GM12878 (cell line): ENCODE results near the gene COBLL1. TPM values are rescaled to one million over a fixed set of nuclear protein-coding genes. Genes with fewer than 3 reads are reported as not detected.

Source experiments
- ATAC-seq: fragments of 200-7000 bp; cut with Tn5 transposase; 3 replicates; pipeline ENCODE4 v1.9.1; 2020; ENCODE audit warnings: mild to moderate bottlenecking, moderate library complexity
- Bru-seq: library from RNA; stranded (reverse); fragments of 400-500 nt; gene quantifications from one replicate; lab custom pipeline; 2021; lab: Mats Ljungman, UMichigan
- BruChase-seq, 2 experiments: library from RNA; stranded (reverse); fragments of 400-500 nt; gene quantifications; one replicate each; lab custom pipeline; 2021; lab: Mats Ljungman, UMichigan
- BruUV-seq: library from RNA; stranded (reverse); fragments of 400-500 nt; replicated peaks from 2 replicates; lab custom pipeline; 2021; lab: Mats Ljungman, UMichigan
- CTCF ChIA-PET: fragments of 300-600 bp; sonication (Branson Sonifier 250); formaldehyde crosslinking; extraction: SDS; loops from one replicate; lab custom pipeline; 2021; ENCODE audit warnings: inconsistent platforms; lab: Yijun Ruan, JAX
- POLR2A ChIA-PET: fragments of 350-600 bp; formaldehyde crosslinking; extraction: SDS; loops from one replicate; lab custom pipeline; 2021; ENCODE audit warnings: inconsistent platforms; lab: Charles Lee
- RAD21 ChIA-PET: fragments of 300-600 bp; sonication (Branson Sonifier 250); formaldehyde crosslinking; loops from one replicate; lab custom pipeline; 2023; ENCODE audit warnings: antibody characterized with exemption; ENCODE audit not compliant: unreplicated experiment; lab: Charles Lee
- SMC1A ChIA-PET: fragments of 300-600 bp; sonication (Branson Sonifier 250); formaldehyde crosslinking; loops from one replicate; lab custom pipeline; 2023; ENCODE audit not compliant: unreplicated experiment, uncharacterized antibody; lab: Charles Lee
- DNase-seq: peaks from one replicate; pipeline ENCODE4 v3.0.0-alpha.2; 2011; ENCODE audit warnings: low read depth, low spot score
- FAIRE-seq: peaks from 3 replicates; lab custom pipeline; 2011; peaks lifted over from hg19 to GRCh38; lab: Jason Lieb, UNC
- H2AFZ ChIP-seq: 2 replicates; pipeline ENCODE4 v1.6.0; 2011; ENCODE audit warnings: low read depth, low read length, control low read depth; ENCODE audit not compliant: control insufficient read depth
- H3K27ac ChIP-seq: 2 replicates; pipeline ENCODE4 v1.5.1; 2011; ENCODE audit warnings: control low read depth; ENCODE audit not compliant: control insufficient read depth, insufficient read depth
- H3K27me3 ChIP-seq, 2 experiments: replicated peaks in 1 of 2; 2 replicates each; pipeline versions ENCODE4 v1.6.0 to v1.6.1; 2011; ENCODE audit warnings: low read length in 1 of 2; ENCODE audit not compliant: control insufficient read depth in 2 of 2, insufficient read depth in 2 of 2
- H3K36me3 ChIP-seq, 2 experiments: 2 replicates each; pipeline ENCODE4 v1.5.1; 2011; ENCODE audit warnings: low read length in 1 of 2; ENCODE audit not compliant: control insufficient read depth in 2 of 2, insufficient read depth in 2 of 2
- H3K4me1 ChIP-seq: 2 replicates; pipeline ENCODE4 v1.6.1; 2011; ENCODE audit warnings: mild to moderate bottlenecking, low read length, moderate library complexity, mixed read lengths; ENCODE audit not compliant: control insufficient read depth, insufficient read depth
- H3K4me2 ChIP-seq: 2 replicates; pipeline ENCODE4 v1.6.0; 2011; ENCODE audit warnings: control low read depth; ENCODE audit not compliant: control insufficient read depth, insufficient read depth
- H3K4me3 ChIP-seq: fragments of 200-600 bp; sonication (generic); 2 replicates; pipeline ENCODE4 v1.5.1; 2016
- H3K79me2 ChIP-seq: 2 replicates; pipeline ENCODE4 v1.6.0; 2011; ENCODE audit warnings: low read length; ENCODE audit not compliant: control insufficient read depth, insufficient read depth
- H3K9ac ChIP-seq: 2 replicates; pipeline ENCODE4 v1.8.0; 2011; ENCODE audit warnings: low read length, control low read depth, mixed read lengths; ENCODE audit not compliant: control insufficient read depth, insufficient read depth
- H3K9me3 ChIP-seq: replicated peaks from 3 replicates; pipeline ENCODE4 v1.5.1; 2011; ENCODE audit warnings: mild to moderate bottlenecking, low read length; ENCODE audit not compliant: control insufficient read depth, insufficient read depth
- H4K20me1 ChIP-seq: 2 replicates; pipeline ENCODE4 v1.6.0; 2011; ENCODE audit not compliant: control insufficient read depth, insufficient read depth
- BACH1 ChIP-seq: fragments of 450-650 bp; IDR thresholded peaks from 2 replicates; pipeline ENCODE4 v1.6.1; 2017; ENCODE audit warnings: mild to moderate bottlenecking, borderline replicate concordance
- JUND ChIP-seq: IDR thresholded peaks from 2 replicates; pipeline ENCODE4 v1.6.1; 2012; ENCODE audit warnings: low read depth, mild to moderate bottlenecking, low read length, improper control_type of control experiment, moderate library complexity
- MTA2 ChIP-seq: fragments of 450-650 bp; IDR thresholded peaks from 2 replicates; pipeline ENCODE4 v1.6.1; 2016; ENCODE audit warnings: low read depth, mild to moderate bottlenecking, moderate library complexity
- ZBTB4 ChIP-seq: fragments of 450-650 bp; formaldehyde crosslinking; IDR thresholded peaks from 2 replicates; pipeline ENCODE4 v1.4.0; 2022; ENCODE audit warnings: mild to moderate bottlenecking, moderate library complexity
- WGBS: methylation state at CpG from one replicate; pipeline ENCODE4 v1.1.6; 2016; ENCODE audit warnings: low lambda C conversion rate; ENCODE audit not compliant: insufficient replicate concordance, insufficient coverage; ENCODE audit errors: missing lambda C conversion rate; 5-methylcytosine and 5-hydroxymethylcytosine counted together
- in situ Hi-C: fragments of 300-500 bp; cut with MboI; formaldehyde crosslinking; loops from 9 replicates; pipeline ENCODE4 v1.14.3; 2018; ENCODE audit warnings: mixed read lengths
- intact Hi-C: fragments of 100-400 bp; cut with micrococcal nuclease; formaldehyde crosslinking; loops from one replicate; pipeline ENCODE4 v1.14.2; 2022; ENCODE audit not compliant: unreplicated experiment
- long read RNA-seq, 2 experiments: library from polyadenylated mRNA; unstranded; transcript quantifications; one replicate each; pipeline ENCODE4 v2.0.0, GENCODE V29; 2019 to 2020
- polyA minus RNA-seq, 3 experiments: library from RNA; depleted of rRNA, polyadenylated mRNA; stranded (reverse); fragments of >200 nt; gene quantifications; 2 replicates each; pipeline ENCODE4 v1.2.3, GENCODE V29; 2011
- polyA plus RNA-seq, 11 experiments: library from polyadenylated mRNA; depleted of rRNA in 4 of 11; unstranded in 6 of 11; stranded (reverse) in 5 of 11; fragments of >200 nt; fragmentation: Nextera tagmentation in 4 of 11; fragmentation: Illumina TruSeq in 1 of 11; extraction: Ambion mirVana in 4 of 11; extraction: Trizol in 1 of 11; gene quantifications; 1 replicate in 1 of 11; 2 replicates in 10 of 11; pipeline versions ENCODE4 v1.2.1 to v1.2.3, GENCODE V29; 2011 to 2016; ENCODE audit warnings: inconsistent platforms in 2 of 11, missing spikeins in 2 of 11, low read depth in 1 of 11
- total RNA-seq, 4 experiments: library from RNA; depleted of rRNA in 3 of 4; stranded (reverse); fragments of >200 nt in 3 of 4; fragmentation: Illumina TruSeq in 1 of 4; extraction: Trizol in 1 of 4; gene quantifications; 2 replicates each; pipeline versions ENCODE4 v1.2.1 to v1.2.3, GENCODE V29; 2013 to 2021
- TF ChIP-seq, protein P1 (sequence below): fragments of 150-350 bp; IDR thresholded peaks from 2 replicates; pipeline ENCODE4 v1.6.1; 2014; ENCODE audit warnings: mild to moderate bottlenecking, low read depth, low read length
- TF ChIP-seq, protein P2 (sequence below): fragments of 450-650 bp; IDR thresholded peaks from 2 replicates; pipeline ENCODE4 v1.6.1; 2016; ENCODE audit warnings: mild to moderate bottlenecking

Gene COBLL1, protein sequence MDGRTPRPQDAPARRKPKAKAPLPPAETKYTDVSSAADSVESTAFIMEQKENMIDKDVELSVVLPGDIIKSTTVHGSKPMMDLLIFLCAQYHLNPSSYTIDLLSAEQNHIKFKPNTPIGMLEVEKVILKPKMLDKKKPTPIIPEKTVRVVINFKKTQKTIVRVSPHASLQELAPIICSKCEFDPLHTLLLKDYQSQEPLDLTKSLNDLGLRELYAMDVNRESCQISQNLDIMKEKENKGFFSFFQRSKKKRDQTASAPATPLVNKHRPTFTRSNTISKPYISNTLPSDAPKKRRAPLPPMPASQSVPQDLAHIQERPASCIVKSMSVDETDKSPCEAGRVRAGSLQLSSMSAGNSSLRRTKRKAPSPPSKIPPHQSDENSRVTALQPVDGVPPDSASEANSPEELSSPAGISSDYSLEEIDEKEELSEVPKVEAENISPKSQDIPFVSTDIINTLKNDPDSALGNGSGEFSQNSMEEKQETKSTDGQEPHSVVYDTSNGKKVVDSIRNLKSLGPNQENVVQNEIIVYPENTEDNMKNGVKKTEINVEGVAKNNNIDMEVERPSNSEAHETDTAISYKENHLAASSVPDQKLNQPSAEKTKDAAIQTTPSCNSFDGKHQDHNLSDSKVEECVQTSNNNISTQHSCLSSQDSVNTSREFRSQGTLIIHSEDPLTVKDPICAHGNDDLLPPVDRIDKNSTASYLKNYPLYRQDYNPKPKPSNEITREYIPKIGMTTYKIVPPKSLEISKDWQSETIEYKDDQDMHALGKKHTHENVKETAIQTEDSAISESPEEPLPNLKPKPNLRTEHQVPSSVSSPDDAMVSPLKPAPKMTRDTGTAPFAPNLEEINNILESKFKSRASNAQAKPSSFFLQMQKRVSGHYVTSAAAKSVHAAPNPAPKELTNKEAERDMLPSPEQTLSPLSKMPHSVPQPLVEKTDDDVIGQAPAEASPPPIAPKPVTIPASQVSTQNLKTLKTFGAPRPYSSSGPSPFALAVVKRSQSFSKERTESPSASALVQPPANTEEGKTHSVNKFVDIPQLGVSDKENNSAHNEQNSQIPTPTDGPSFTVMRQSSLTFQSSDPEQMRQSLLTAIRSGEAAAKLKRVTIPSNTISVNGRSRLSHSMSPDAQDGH
- total RNA-seq (2013; cell fraction: nucleolus; rRNA removed): not detected in 2 replicates
- total RNA-seq (2014; rRNA removed) (not detected in 2 replicates), total RNA-seq (2014; rRNA removed; fragmentation: Illumina TruSeq; extraction: Trizol) (not detected in 2 replicates), total RNA-seq (2021) (0.32 and 0.46 TPM in 2 replicates), polyA plus RNA-seq (2011; rRNA removed) (not detected in 2 replicates), polyA plus RNA-seq (2014; fragmentation: Illumina TruSeq; extraction: Trizol) (not detected in 2 replicates), polyA plus RNA-seq (2014; fragmentation: Nextera tagmentation; extraction: Ambion mirVana) (not detected), polyA plus RNA-seq (2014; rRNA removed) (not detected in 2 replicates), polyA plus RNA-seq (2016; fragmentation: Nextera tagmentation; extraction: Ambion mirVana) (not detected), polyA minus RNA-seq (2011; rRNA and poly(A)+ RNA removed) (not detected in 2 replicates), Bru-seq, nascent RNA (percentile 14 among the genes with signal in this experiment), BruChase-seq, experiment 1, labeled RNA remaining after a 6-hour chase (percentile 14 among the genes with signal in this experiment), BruChase-seq, experiment 2, labeled RNA remaining after a 2-hour chase (percentile 17 among the genes with signal in this experiment)
- not detected for polyA plus RNA-seq (2011; ENCODE audit: low read depth)
- not detected in 2 replicates for polyA plus RNA-seq (2011; cell fraction: cytosol; rRNA removed)
- polyA plus RNA-seq (2011; cell fraction: nucleus; rRNA removed): not detected in 2 replicates
- not detected in 2 replicates for polyA plus RNA-seq (2012)
- not detected in 2 replicates for polyA minus RNA-seq (2011; cell fraction: cytosol; rRNA and poly(A)+ RNA removed)
- not detected in 2 replicates for polyA minus RNA-seq (2011; cell fraction: nucleus; rRNA and poly(A)+ RNA removed)
- long read RNA-seq, experiment 1: 0 reads
- long read RNA-seq, experiment 2, partial matches to known transcripts: 0 of 2 reads
- long read RNA-seq, experiment 2, other reads (novel, unspliced or antisense): 2 of 2 reads

GRCh38 chr2:164841719-164842623, at the start of gene COBLL1:
Gene COBLL1, minus strand, starts transcription at chr2:164841823. Its CDS starts 627 bp downstream, at chr2:164841196.
- Histone ChIP-seq H2AFZ (no peak within 1 kb of the TSS; the same call in none of the 2 replicates), H3K9me3 (no peaks in the 10 kb centered on the region), H3K9ac (no peak within 1 kb of the TSS), H3K79me2 (no peaks in the 10 kb centered on the region), H3K4me1 (no peaks in the 10 kb centered on the region), H3K4me3 (peak within 1 kb of the TSS; percentile 71; the same call in 1 of the 2 replicates), H4K20me1 (no peaks in the 10 kb centered on the region), H3K4me2 (peak within 1 kb of the TSS; percentile 79; the same call in 1 of the 2 replicates), H3K27ac (no peak within 1 kb of the TSS), H3K36me3 (no peaks in the 10 kb centered on the region), H3K27me3 (peaks cover 5 to 14% of the 10 kb centered on the region in 2 experiments)
- SMC1A ChIA-PET: no interaction called here
- FAIRE-seq (no peak), ATAC-seq (peak; percentile 87), DNase-seq (no peak)
- BruUV-seq: no TSS peak
- RAD21 ChIA-PET: no interaction called here
- in situ Hi-C loops (no loop called here), intact Hi-C loops (no loop called here)
- CTCF ChIA-PET: interaction anchor here (0.8 kb wide), 1 partner anchor 16 kb away, joined by 4 read pairs; no protein-coding TSS in a partner anchor
- POLR2A ChIA-PET: no interaction called here
- WGBS: 2% methylated on average over 56 of the region's 57 CpGs
- no peak for TF ChIP-seq BACH1
- TF ChIP-seq, protein P1, sequence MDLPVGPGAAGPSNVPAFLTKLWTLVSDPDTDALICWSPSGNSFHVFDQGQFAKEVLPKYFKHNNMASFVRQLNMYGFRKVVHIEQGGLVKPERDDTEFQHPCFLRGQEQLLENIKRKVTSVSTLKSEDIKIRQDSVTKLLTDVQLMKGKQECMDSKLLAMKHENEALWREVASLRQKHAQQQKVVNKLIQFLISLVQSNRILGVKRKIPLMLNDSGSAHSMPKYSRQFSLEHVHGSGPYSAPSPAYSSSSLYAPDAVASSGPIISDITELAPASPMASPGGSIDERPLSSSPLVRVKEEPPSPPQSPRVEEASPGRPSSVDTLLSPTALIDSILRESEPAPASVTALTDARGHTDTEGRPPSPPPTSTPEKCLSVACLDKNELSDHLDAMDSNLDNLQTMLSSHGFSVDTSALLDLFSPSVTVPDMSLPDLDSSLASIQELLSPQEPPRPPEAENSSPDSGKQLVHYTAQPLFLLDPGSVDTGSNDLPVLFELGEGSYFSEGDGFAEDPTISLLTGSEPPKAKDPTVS: no peak
- TF ChIP-seq, protein P2, sequence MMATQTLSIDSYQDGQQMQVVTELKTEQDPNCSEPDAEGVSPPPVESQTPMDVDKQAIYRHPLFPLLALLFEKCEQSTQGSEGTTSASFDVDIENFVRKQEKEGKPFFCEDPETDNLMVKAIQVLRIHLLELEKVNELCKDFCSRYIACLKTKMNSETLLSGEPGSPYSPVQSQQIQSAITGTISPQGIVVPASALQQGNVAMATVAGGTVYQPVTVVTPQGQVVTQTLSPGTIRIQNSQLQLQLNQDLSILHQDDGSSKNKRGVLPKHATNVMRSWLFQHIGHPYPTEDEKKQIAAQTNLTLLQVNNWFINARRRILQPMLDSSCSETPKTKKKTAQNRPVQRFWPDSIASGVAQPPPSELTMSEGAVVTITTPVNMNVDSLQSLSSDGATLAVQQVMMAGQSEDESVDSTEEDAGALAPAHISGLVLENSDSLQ: no peak
- TF ChIP-seq MTA2: no peak
- no peak for TF ChIP-seq JUND
- TF ChIP-seq ZBTB4 (CRISPR knock-in tag): no peak
